HepG2 (cell line): ENCODE measurements around the gene USP35. TPM values are rescaled to one million over a fixed set of nuclear protein-coding genes. Genes with fewer than 3 reads are reported as not detected.

ENCODE experiments used
- ATAC-seq: fragments of 200-7000 bp; cut with Tn5 transposase; 3 replicates; pipeline ENCODE4 v1.9.1; 2020; ENCODE audit warnings: mild to moderate bottlenecking, moderate library complexity
- BruUV-seq: library from RNA; stranded (reverse); fragments of 400-500 nt; replicated peaks from 2 replicates; lab custom pipeline; 2021; lab: Mats Ljungman, UMichigan
- CTCF ChIA-PET: fragments of 300-600 bp; formaldehyde crosslinking; extraction: SDS; loops from one replicate; lab custom pipeline; 2021; ENCODE audit warnings: low total read pairs, inconsistent platforms, low intra/inter-chr PET ratio; lab: Yijun Ruan, JAX
- POLR2A ChIA-PET: fragments of 350-600 bp; sonication (Branson Sonifier 250); formaldehyde crosslinking; loops from one replicate; lab custom pipeline; 2020; ENCODE audit warnings: antibody characterized with exemption, inconsistent platforms; lab: Yijun Ruan, JAX
- DNase-seq: peaks from one replicate; pipeline ENCODE4 v3.0.0-alpha.2; 2015; ENCODE audit warnings: low spot score
- FAIRE-seq: peaks from 3 replicates; lab custom pipeline; 2011; peaks lifted over from hg19 to GRCh38; lab: Jason Lieb, UNC
- H2AFZ ChIP-seq: one replicate; pipeline ENCODE4 v1.6.1; 2011; ENCODE audit warnings: low read length, inconsistent platforms
- H3K27ac ChIP-seq: fragments of 300-600 bp; 3 replicates; pipeline ENCODE4 v1.8.0; 2011; ENCODE audit warnings: mixed run types, mild to moderate bottlenecking, mixed read lengths, low read length, inconsistent platforms; ENCODE audit not compliant: insufficient read depth; ENCODE audit errors: extremely low read length
- H3K27me3 ChIP-seq, 2 experiments: fragments of 200-600 bp in 1 of 2; 2 replicates in 1 of 2; 3 replicates in 1 of 2; pipeline versions ENCODE4 v1.6.0 to v1.8.0; 2011; ENCODE audit warnings: low read length in 2 of 2, mild to moderate bottlenecking in 2 of 2, moderate library complexity in 2 of 2, inconsistent platforms in 1 of 2; ENCODE audit not compliant: insufficient read depth in 2 of 2, control insufficient read depth in 1 of 2
- H3K36me3 ChIP-seq, 2 experiments: fragments of 200-600 bp in 1 of 2; replicated peaks in 1 of 2; 2 replicates in 1 of 2; 3 replicates in 1 of 2; pipeline versions ENCODE4 v1.5.1 to v1.8.0; 2011; ENCODE audit warnings: low read length in 2 of 2, inconsistent platforms in 1 of 2; ENCODE audit not compliant: insufficient read depth in 2 of 2, control insufficient read depth in 1 of 2
- H3K4me1 ChIP-seq: 2 replicates; pipeline ENCODE4 v1.5.1; 2012; ENCODE audit warnings: low read length, inconsistent platforms; ENCODE audit not compliant: insufficient read depth
- H3K4me2 ChIP-seq: 2 replicates; pipeline ENCODE4 v1.6.0; 2011; ENCODE audit warnings: low read depth, low read length, inconsistent platforms
- H3K4me3 ChIP-seq, 3 experiments: fragments of 200-600 bp in 1 of 3; sonication (generic), shearing (Covaris generic) in 1 of 3; replicated peaks in 1 of 3; 2 replicates each; pipeline ENCODE4 v1.5.1; 2011 to 2016; ENCODE audit warnings: low read length in 3 of 3, inconsistent platforms in 2 of 3, low read depth in 2 of 3, mild to moderate bottlenecking in 2 of 3, control low read depth in 1 of 3, mixed read lengths in 1 of 3; ENCODE audit not compliant: insufficient read depth in 1 of 3
- H3K79me2 ChIP-seq: one replicate; pipeline ENCODE4 v1.6.1; 2011; ENCODE audit warnings: low read length, inconsistent platforms; ENCODE audit not compliant: insufficient read depth
- H3K9ac ChIP-seq: 2 replicates; pipeline ENCODE4 v1.6.0; 2011; ENCODE audit warnings: mild to moderate bottlenecking, low read depth, low read length, inconsistent platforms; ENCODE audit not compliant: insufficient read depth
- H3K9me3 ChIP-seq: 2 replicates; pipeline ENCODE4 v1.5.1; 2012; ENCODE audit warnings: mild to moderate bottlenecking, low read length
- H4K20me1 ChIP-seq: 2 replicates; pipeline ENCODE4 v1.6.0; 2011; ENCODE audit warnings: inconsistent platforms, mild to moderate bottlenecking, low read length, moderate library complexity; ENCODE audit not compliant: insufficient read depth
- AHR ChIP-seq: IDR thresholded peaks from 2 replicates; pipeline ENCODE4 v1.6.1; 2018; ENCODE audit warnings: missing genetic modification reagents, missing compliant biosample characterization
- BCL6 ChIP-seq: IDR thresholded peaks from 2 replicates; pipeline ENCODE4 v1.6.1; 2016; ENCODE audit warnings: missing genetic modification reagents, missing compliant biosample characterization
- CEBPB ChIP-seq: IDR thresholded peaks from 2 replicates; pipeline ENCODE4 v1.6.1; 2011; ENCODE audit warnings: low read depth, low read length, improper control_type of control experiment, borderline replicate concordance
- ELF3 ChIP-seq: IDR thresholded peaks from 2 replicates; pipeline ENCODE4 v1.6.1; 2016; ENCODE audit warnings: missing genetic modification reagents, missing compliant biosample characterization
- HIVEP1 ChIP-seq: sonication (generic); formaldehyde crosslinking; IDR thresholded peaks from 2 replicates; pipeline ENCODE4 v1.4.0; 2020; ENCODE audit warnings: mild to moderate bottlenecking, missing genetic modification reagents
- MEF2D ChIP-seq: sonication (generic); formaldehyde crosslinking; IDR thresholded peaks from 2 replicates; pipeline ENCODE4 v1.5.1; 2020; ENCODE audit warnings: mild to moderate bottlenecking, missing genetic modification reagents
- NONO ChIP-seq, 2 experiments: fragments of 450-650 bp in 1 of 2; sonication (generic) in 1 of 2; formaldehyde crosslinking in 1 of 2; IDR thresholded peaks in 1 of 2; conservative IDR thresholded peaks in 1 of 2; 2 replicates each; pipeline versions ENCODE4 v1.6.1 to v1.8.0; 2017 to 2022; ENCODE audit warnings: mild to moderate bottlenecking in 1 of 2, missing genetic modification reagents in 1 of 2, moderate library complexity in 1 of 2
- PATZ1 ChIP-seq: sonication (generic); formaldehyde crosslinking; IDR thresholded peaks from 2 replicates; pipeline ENCODE4 v1.4.0; 2020; ENCODE audit warnings: missing genetic modification reagents
- PITX1 ChIP-seq: sonication (generic); formaldehyde crosslinking; IDR thresholded peaks from 2 replicates; pipeline ENCODE4 v1.5.1; 2020; ENCODE audit warnings: mild to moderate bottlenecking, missing genetic modification reagents
- POLR2AphosphoS2 ChIP-seq: IDR thresholded peaks from 2 replicates; pipeline ENCODE4 v1.6.1; 2011; ENCODE audit warnings: low read depth, low read length, improper control_type of control experiment
- ZFP1 ChIP-seq: IDR thresholded peaks from 2 replicates; pipeline ENCODE4 v1.6.1; 2016
- ZNF24 ChIP-seq: fragments of 450-650 bp; IDR thresholded peaks from 2 replicates; pipeline ENCODE4 v1.6.1; 2017; ENCODE audit warnings: antibody characterized with exemption, mild to moderate bottlenecking
- ZNF607 ChIP-seq: sonication (generic); formaldehyde crosslinking; IDR thresholded peaks from 2 replicates; pipeline ENCODE4 v1.5.1; 2020; ENCODE audit warnings: missing genetic modification reagents, mild to moderate bottlenecking, borderline replicate concordance
- ZNF619 ChIP-seq: sonication (generic); formaldehyde crosslinking; IDR thresholded peaks from 2 replicates; pipeline ENCODE4 v1.4.0; 2020; ENCODE audit warnings: mild to moderate bottlenecking, missing genetic modification reagents
- WGBS: methylation state at CpG from one replicate; pipeline ENCODE4 v1.1.6; 2017; ENCODE audit warnings: low lambda C conversion rate; 5-methylcytosine and 5-hydroxymethylcytosine counted together
- in situ Hi-C: cut with HindIII; loops from 2 replicates; pipeline ENCODE4 v1.10.0; 2017; ENCODE audit warnings: low pct_unique_long_range_greater_than_20kb; ENCODE audit not compliant: extremely low pct_ligation_motif_present
- intact Hi-C: fragments of 100-400 bp; cut with micrococcal nuclease; formaldehyde crosslinking; loops from one replicate; pipeline ENCODE4 v1.10.0; 2022; ENCODE audit not compliant: unreplicated experiment
- polyA plus RNA-seq, 8 experiments: library from polyadenylated mRNA; depleted of rRNA in 3 of 8; stranded (reverse) in 7 of 8; unstranded in 1 of 8; fragments of >200 nt; fragmentation: Illumina TruSeq in 4 of 8; extraction: Trizol in 4 of 8; gene quantifications; 2 replicates each; pipeline versions ENCODE4 v1.2.1 to v1.2.3, GENCODE V29; 2011 to 2016; ENCODE audit warnings: low read depth in 4 of 8, missing spikeins in 1 of 8, mixed read lengths in 1 of 8; ENCODE audit not compliant: insufficient read depth in 1 of 8
- total RNA-seq, 5 experiments: library from RNA; depleted of rRNA; stranded (reverse); fragments of >200 nt; fragmentation: Illumina TruSeq; extraction: Trizol; gene quantifications; 2 replicates each; pipeline ENCODE4 v1.2.3, GENCODE V29; 2016; ENCODE audit warnings: low read depth in 1 of 5
- TF ChIP-seq, protein P1 (sequence below): sonication (generic); formaldehyde crosslinking; IDR thresholded peaks from 2 replicates; pipeline ENCODE4 v1.4.0; 2020; ENCODE audit warnings: low read depth, missing genetic modification reagents
- TF ChIP-seq, protein P2 (sequence below): sonication (generic); formaldehyde crosslinking; IDR thresholded peaks from 2 replicates; pipeline ENCODE4 v1.4.0; 2020; ENCODE audit warnings: missing genetic modification reagents, mild to moderate bottlenecking, borderline replicate concordance

Gene USP35
- total and polyA plus RNA-seq, 2 of the 13 experiments (the other 11 are each of a cell fraction or from before 2014, with no cell fraction given) = 4.6 to 7.7 TPM

GRCh38 chr11:78202733-78203167 lies 14.0 kb downstream of the USP35 start:
- Histone ChIP-seq H3K27ac (peak overlapping the region; percentile 61), H4K20me1 (no peaks in the 10 kb centered on the region), H3K36me3 (peaks cover 13 to 37% of the 10 kb centered on the region in 2 experiments; a peak in 4 of 5 replicates), H3K27me3 (no peaks in the 10 kb centered on the region), H2AFZ (no peak overlapping the region), H3K4me1 (peaks cover 42% of the 10 kb centered on the region), H3K9ac (peak overlapping the region; percentile 47), H3K4me3 (peak overlapping the region in 1 of 3 experiments; percentile 21; a peak in 2 of 6 replicates), H3K9me3 (no peaks in the 10 kb centered on the region), H3K79me2 (no peaks in the 10 kb centered on the region), H3K4me2 (peak overlapping the region; percentile 58)
- FAIRE-seq = peak; percentile 97
- 2% methylated on average over 3 of the region's 3 CpGs for WGBS
- TSS peak; percentile 30 for BruUV-seq
- ChIA-PET CTCF (no interaction called here), POLR2A (interaction anchor here (0.9 to 2.0 kb wide), 7 partner anchors 10 to 124 kb away, joined by 3 to 17 read pairs (median 7); partner anchors contain the start of genes ALG8, KCTD21, NDUFC2 and USP35)
- in situ Hi-C loops = no loop called here
- ATAC-seq = peak; percentile 97
- intact Hi-C loops = loop anchor here (1.0 to 2.0 kb wide), 2 partner anchors 14 to 215 kb away; partner anchors contain the start of genes GAB2, KCTD21 and USP35
- DNase-seq = peak; percentile 95
- 0 out of 2 replicates have a peak, but pooled peaks have one; percentile 29 for TF ChIP-seq PITX1 (CRISPR knock-in tag)
- TF ChIP-seq, protein P1, sequence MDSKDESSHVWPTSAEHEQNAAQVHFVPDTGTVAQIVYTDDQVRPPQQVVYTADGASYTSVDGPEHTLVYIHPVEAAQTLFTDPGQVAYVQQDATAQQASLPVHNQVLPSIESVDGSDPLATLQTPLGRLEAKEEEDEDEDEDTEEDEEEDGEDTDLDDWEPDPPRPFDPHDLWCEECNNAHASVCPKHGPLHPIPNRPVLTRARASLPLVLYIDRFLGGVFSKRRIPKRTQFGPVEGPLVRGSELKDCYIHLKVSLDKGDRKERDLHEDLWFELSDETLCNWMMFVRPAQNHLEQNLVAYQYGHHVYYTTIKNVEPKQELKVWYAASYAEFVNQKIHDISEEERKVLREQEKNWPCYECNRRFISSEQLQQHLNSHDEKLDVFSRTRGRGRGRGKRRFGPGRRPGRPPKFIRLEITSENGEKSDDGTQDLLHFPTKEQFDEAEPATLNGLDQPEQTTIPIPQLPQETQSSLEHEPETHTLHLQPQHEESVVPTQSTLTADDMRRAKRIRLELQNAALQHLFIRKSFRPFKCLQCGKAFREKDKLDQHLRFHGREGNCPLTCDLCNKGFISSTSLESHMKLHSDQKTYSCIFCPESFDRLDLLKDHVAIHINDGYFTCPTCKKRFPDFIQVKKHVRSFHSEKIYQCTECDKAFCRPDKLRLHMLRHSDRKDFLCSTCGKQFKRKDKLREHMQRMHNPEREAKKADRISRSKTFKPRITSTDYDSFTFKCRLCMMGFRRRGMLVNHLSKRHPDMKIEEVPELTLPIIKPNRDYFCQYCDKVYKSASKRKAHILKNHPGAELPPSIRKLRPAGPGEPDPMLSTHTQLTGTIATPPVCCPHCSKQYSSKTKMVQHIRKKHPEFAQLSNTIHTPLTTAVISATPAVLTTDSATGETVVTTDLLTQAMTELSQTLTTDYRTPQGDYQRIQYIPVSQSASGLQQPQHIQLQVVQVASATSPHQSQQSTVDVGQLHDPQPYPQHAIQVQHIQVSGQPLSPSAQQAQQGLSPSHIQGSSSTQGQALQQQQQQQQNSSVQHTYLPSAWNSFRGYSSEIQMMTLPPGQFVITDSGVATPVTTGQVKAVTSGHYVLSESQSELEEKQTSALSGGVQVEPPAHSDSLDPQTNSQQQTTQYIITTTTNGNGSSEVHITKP (CRISPR knock-in tag) = peak; percentile 48; the same call in 1 of the 2 replicates
- TF ChIP-seq MEF2D (CRISPR knock-in tag) = no peak
- TF ChIP-seq BCL6 (CRISPR knock-in tag) = peak; percentile 84
- peak; percentile 97 for TF ChIP-seq ELF3 (CRISPR knock-in tag)
- peak; percentile 54; the same call in 1 of the 2 replicates for TF ChIP-seq PATZ1 (CRISPR knock-in tag)
- peak; percentile 53; the same call in 1 of the 2 replicates for TF ChIP-seq ZFP1 (CRISPR knock-in tag)
- TF ChIP-seq ZNF607 (CRISPR knock-in tag) = no peak
- TF ChIP-seq AHR (CRISPR knock-in tag) = no peak
- TF ChIP-seq HIVEP1 (CRISPR knock-in tag) = no peak
- 0 out of 2 replicates have a peak, but pooled peaks have one; percentile 33 for TF ChIP-seq ZNF619 (CRISPR knock-in tag)
- TF ChIP-seq, protein P2, sequence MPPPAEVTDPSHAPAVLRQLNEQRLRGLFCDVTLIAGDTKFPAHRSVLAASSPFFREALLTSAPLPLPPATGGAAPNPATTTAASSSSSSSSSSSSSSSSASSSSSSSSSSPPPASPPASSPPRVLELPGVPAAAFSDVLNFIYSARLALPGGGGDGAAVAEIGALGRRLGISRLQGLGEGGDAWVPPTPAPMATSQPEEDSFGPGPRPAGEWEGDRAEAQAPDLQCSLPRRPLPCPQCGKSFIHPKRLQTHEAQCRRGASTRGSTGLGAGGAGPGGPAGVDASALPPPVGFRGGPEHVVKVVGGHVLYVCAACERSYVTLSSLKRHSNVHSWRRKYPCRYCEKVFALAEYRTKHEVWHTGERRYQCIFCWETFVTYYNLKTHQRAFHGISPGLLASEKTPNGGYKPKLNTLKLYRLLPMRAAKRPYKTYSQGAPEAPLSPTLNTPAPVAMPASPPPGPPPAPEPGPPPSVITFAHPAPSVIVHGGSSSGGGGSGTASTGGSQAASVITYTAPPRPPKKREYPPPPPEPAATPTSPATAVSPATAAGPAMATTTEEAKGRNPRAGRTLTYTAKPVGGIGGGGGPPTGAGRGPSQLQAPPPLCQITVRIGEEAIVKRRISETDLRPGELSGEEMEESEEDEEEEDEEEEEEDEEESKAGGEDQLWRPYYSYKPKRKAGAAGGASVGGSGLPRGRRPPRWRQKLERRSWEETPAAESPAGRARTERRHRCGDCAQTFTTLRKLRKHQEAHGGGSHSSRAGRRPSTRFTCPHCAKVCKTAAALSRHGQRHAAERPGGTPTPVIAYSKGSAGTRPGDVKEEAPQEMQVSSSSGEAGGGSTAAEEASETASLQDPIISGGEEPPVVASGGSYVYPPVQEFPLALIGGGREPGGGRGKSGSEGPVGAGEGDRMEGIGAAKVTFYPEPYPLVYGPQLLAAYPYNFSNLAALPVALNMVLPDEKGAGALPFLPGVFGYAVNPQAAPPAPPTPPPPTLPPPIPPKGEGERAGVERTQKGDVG (CRISPR knock-in tag) = no peak
- TF ChIP-seq CEBPB = peak; percentile 48; the same call in 1 of the 2 replicates
- no peak for TF ChIP-seq ZNF24
- no peak for TF ChIP-seq NONO (IDR thresholded peaks at IDR 0.05)
- TF ChIP-seq NONO (CRISPR knock-in tag; conservative IDR thresholded peaks at IDR 0.05) = peak; percentile 50; the same call in 1 of the 2 replicates
- TF ChIP-seq POLR2AphosphoS2 = no peak
